ENCODE data around the gene COX6A1. TPM values are rescaled to one million over a fixed set of nuclear protein-coding genes. Genes with fewer than 3 reads are reported as not detected.

The COX6A1 gene
- total RNA-seq, 6 experiments from 2014 or later: 229 to 625 (median 292) TPM

- TF ChIP-seq CTCF (IDR thresholded peaks at IDR 0.05): no peak
- TF ChIP-seq POLR2A (IDR thresholded peaks at IDR 0.05): no peak
- peaks cover 10 to 31% (median 22%) of the 10 kb centered on the region in 4 donors for H3K36me3 ChIP-seq
Observed at GRCh38 chr12:120467439-120467838, 29.5 kb downstream of the COX6A1 start.

GRCh38 chr12:120468325-120468820 is 30.5 kb downstream of the COX6A1 start:
- peaks cover 0 to 32% (median 0%) of the 10 kb centered on the region in 4 donors for H3K4me1 ChIP-seq

More at GRCh38 chr12:120467439-120467838, 29.5 kb downstream of the COX6A1 start:
- no peak overlapping the region for H3K27ac ChIP-seq
- peaks cover 0 to 32% (median 0%) of the 10 kb centered on the region in 4 donors for H3K4me1 ChIP-seq
- WGBS (ENCODE audit: insufficient coverage, low coverage, low lambda C conversion rate, missing lambda C conversion rate): 89% methylated on average over 6 of the region's 6 CpGs
- no peaks in the 10 kb centered on the region for H3K27me3 ChIP-seq
- DNase-seq (no peak), ATAC-seq (no peak)
- intact Hi-C loops (cut with DNase I): no loop called here
- no peaks in the 10 kb centered on the region for H3K9me3 ChIP-seq
- no peak overlapping the region for H3K4me3 ChIP-seq

GRCh38 chr12:120468821-120469449 is 31.0 kb downstream of the COX6A1 start:
- under 1% methylated on average over 45 of the region's 57 CpGs for WGBS (ENCODE audit: insufficient coverage, low coverage, low lambda C conversion rate, missing lambda C conversion rate)
- TF ChIP-seq CTCF (IDR thresholded peaks at IDR 0.05) (no peak), POLR2A (IDR thresholded peaks at IDR 0.05) (no peak)
- Histone ChIP-seq H3K36me3 (peaks cover 0 to 16% (median 9%) of the 10 kb centered on the region in 4 donors), H3K27ac (peak overlapping the region; percentile 76 to 92 (median 83)), H3K4me3 (peak overlapping the region; percentile 84 to 89 (median 88)), H3K9me3 (no peaks in the 10 kb centered on the region), H3K4me1 (peaks cover 0 to 32% (median 0%) of the 10 kb centered on the region in 4 donors), H3K27me3 (no peaks in the 10 kb centered on the region)
- peak in 2 of 3 donors; percentile 50 to 59 for DNase-seq
- ATAC-seq: peak; percentile 13 to 41 (median 30)
- intact Hi-C loops (cut with DNase I): no loop called here

More at GRCh38 chr12:120468325-120468820, 30.5 kb downstream of the COX6A1 start:
- Histone ChIP-seq H3K27ac (peak overlapping the region; percentile 76 to 92 (median 83)), H3K4me3 (peak overlapping the region; percentile 84 to 89 (median 88)), H3K27me3 (no peaks in the 10 kb centered on the region), H3K36me3 (peaks cover under 1 to 21% (median 14%) of the 10 kb centered on the region in 4 donors), H3K9me3 (no peaks in the 10 kb centered on the region)
- no peak for TF ChIP-seq POLR2A (IDR thresholded peaks at IDR 0.05)
- no peak for TF ChIP-seq CTCF (IDR thresholded peaks at IDR 0.05)
- WGBS (ENCODE audit: insufficient coverage, low coverage, low lambda C conversion rate, missing lambda C conversion rate): under 1% methylated on average over 22 of the region's 23 CpGs
- intact Hi-C loops (cut with DNase I): no loop called here
- peak; percentile 3 to 31 (median 20) for ATAC-seq
- peak in 2 of 3 donors; percentile 37 to 59 for DNase-seq

GRCh38 chr12:120469450-120470149 is 31.7 kb downstream of the COX6A1 start, which contains the start of gene SRSF9:
SRSF9 (minus strand) TSS chr12:120469748; CDS start chr12:120469609, 139 bp downstream.
- peak within 1 kb of the TSS; percentile 84 to 89 (median 88) for H3K4me3 ChIP-seq
- peak; percentile 87 to 96 (median 92) for TF ChIP-seq CTCF (IDR thresholded peaks at IDR 0.05)
- TF ChIP-seq POLR2A (IDR thresholded peaks at IDR 0.05): peak; percentile 79
- H3K27me3 ChIP-seq: no peaks in the 10 kb centered on the region
- 0% methylated on average over 14 of the region's 88 CpGs for WGBS (ENCODE audit: insufficient coverage, low coverage, low lambda C conversion rate, missing lambda C conversion rate)
- ATAC-seq (peak; percentile 95 to 98 (median 96)), DNase-seq (peak; percentile 97)
- peaks cover 0 to 32% (median 0%) of the 10 kb centered on the region in 4 donors for H3K4me1 ChIP-seq
- H3K36me3 ChIP-seq: peaks cover 0 to 11% (median 6%) of the 10 kb centered on the region in 4 donors
- intact Hi-C loops (cut with DNase I): no loop called here
- peak within 1 kb of the TSS; percentile 76 to 92 (median 83) for H3K27ac ChIP-seq
- H3K9me3 ChIP-seq: no peaks in the 10 kb centered on the region
